ENCODE data around the gene PTPRK. TPM values are rescaled to one million over a fixed set of nuclear protein-coding genes. Genes with fewer than 3 reads are reported as not detected.
A peak's percentile ranks its signal among the peaks of the same experiment; 100 is the strongest.

Gene PTPRK
- total RNA-seq, 2 donors from 2014 or later = 29.6 to 30.2 TPM

- peak; percentile 54 to 59 for ATAC-seq
- peak; percentile 46 for DNase-seq
- intact Hi-C loops (cut with DNase I) = loop anchor here in 1 of 2 donors (10.0 kb wide), 2 partner anchors 185 to 285 kb away; no protein-coding TSS in a partner anchor
These were observed 1.1 kb downstream of the PTPRK start for GRCh38 chr6:128519132-128519930.

- DNase-seq (no peak), ATAC-seq (no peak)
- intact Hi-C loops (cut with DNase I) = loop anchor here in 1 of 2 donors (10.0 kb wide), 2 partner anchors 184 to 284 kb away; no protein-coding TSS in a partner anchor
These were observed 1.8 kb downstream of the PTPRK start for GRCh38 chr6:128518434-128519131.

GRCh38 chr6:128517124-128517523 is 3.3 kb downstream of the PTPRK start:
- DNase-seq (no peak), ATAC-seq (no peak)
- intact Hi-C loops (cut with DNase I) = loop anchor here in 1 of 2 donors (10.0 kb wide), 2 partner anchors 182 to 282 kb away; no protein-coding TSS in a partner anchor

DNA sequence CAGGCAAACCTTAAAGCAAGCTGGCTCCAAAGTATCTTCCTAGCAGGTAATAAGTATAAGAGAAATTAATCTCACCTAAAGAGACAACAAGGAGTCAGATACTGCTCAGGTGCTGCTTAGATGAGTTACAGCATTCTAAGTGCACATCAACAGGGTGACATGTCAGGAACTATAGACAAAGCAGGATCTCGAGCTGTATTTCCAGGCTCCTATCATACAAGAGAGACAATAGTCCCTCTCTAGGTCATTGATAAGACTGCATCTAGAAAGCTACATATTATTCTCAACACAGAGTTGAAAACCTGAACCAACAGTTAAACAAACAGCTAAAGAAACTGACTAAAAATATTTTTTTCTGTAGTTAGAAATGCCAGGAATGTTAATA is 3.9 kb downstream of the PTPRK start:
- no peak for DNase-seq
- intact Hi-C loops (cut with DNase I) = loop anchor here in 1 of 2 donors (10.0 kb wide), 2 partner anchors 182 to 282 kb away; no protein-coding TSS in a partner anchor
- ATAC-seq = no peak

DNA sequence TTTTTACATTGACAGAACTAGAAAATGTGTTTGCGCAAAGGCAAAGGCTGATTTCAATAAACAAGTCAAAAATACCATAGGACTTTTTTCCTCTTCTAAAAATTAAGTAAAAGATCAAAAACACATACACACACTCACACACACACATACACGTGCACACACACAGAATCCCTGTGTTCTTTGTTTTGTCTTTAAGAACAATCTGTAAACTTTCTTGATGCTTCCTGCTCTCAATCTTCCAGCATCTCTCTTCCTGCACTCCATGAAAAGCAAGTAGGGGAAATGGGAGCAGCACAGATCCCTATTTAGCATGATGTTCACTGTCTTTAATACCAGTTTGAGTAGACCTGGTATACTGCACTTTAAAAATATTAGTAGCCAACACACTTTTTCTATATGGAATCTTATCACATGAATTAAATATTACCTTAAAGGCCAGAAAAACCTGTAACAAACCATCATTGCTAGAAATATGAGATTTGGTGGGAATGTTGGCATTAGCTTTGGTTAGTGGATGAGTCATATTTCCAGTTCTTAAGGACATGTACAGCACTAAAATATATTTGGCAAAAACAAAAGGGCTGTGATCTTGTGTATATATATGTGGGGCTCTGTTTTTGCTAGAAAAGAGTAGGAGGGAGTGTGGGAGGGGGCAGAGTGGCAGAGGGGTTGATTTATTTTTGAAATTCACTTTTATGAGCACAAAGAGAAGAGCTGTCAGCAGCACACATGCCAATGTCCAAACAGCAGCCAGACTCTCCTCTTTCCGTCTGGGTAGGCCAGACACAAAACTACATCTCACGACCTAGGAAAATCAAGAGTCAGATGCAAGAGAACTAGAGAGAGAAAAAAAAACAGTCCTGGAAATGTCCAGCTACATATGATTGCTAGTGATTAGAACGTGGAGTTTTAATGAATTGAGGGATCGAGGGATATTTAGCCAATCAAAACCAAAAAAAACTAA is 4.6 kb downstream of the PTPRK start:
- DNase-seq = no peak
- ATAC-seq = no peak
- intact Hi-C loops (cut with DNase I) = loop anchor here in 1 of 2 donors (10.0 kb wide), 2 partner anchors 181 to 281 kb away; no protein-coding TSS in a partner anchor

GRCh38 chr6:128513878-128514277 is 6.5 kb downstream of the PTPRK start:
- intact Hi-C loops (cut with DNase I) = loop anchor here in 1 of 2 donors (10.0 kb wide), 2 partner anchors 179 to 279 kb away; no protein-coding TSS in a partner anchor
- DNase-seq (no peak), ATAC-seq (no peak)

- ATAC-seq = no peak
- DNase-seq = no peak
- intact Hi-C loops (cut with DNase I) = loop anchor here in 1 of 2 donors (10.0 kb wide), 2 partner anchors 177 to 277 kb away; no protein-coding TSS in a partner anchor
These were observed 8.1 kb downstream of the PTPRK start for GRCh38 chr6:128512296-128512695.

DNA sequence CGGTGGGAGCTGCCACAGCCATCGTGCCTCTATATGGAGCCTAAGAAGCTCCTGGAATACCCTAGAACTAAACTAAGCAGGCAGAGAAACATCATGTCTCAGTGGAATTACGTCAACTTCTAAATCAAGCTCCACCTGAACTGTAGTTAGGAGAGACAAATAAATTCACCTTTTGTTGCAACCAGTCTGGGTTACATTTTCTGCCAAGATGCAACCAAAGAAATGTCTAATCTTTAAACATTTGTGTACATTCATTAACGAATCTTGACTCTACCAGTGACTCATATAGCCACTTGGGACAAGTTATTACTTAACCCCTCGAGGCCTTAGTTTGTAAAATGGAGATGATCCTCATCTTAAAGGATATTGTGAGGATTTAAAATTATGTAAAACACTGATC is 8.9 kb downstream of the PTPRK start:
- DNase-seq (no peak), ATAC-seq (no peak)
- intact Hi-C loops (cut with DNase I) = loop anchor here in 1 of 2 donors (10.0 kb wide), 2 partner anchors 177 to 277 kb away; no protein-coding TSS in a partner anchor

DNA sequence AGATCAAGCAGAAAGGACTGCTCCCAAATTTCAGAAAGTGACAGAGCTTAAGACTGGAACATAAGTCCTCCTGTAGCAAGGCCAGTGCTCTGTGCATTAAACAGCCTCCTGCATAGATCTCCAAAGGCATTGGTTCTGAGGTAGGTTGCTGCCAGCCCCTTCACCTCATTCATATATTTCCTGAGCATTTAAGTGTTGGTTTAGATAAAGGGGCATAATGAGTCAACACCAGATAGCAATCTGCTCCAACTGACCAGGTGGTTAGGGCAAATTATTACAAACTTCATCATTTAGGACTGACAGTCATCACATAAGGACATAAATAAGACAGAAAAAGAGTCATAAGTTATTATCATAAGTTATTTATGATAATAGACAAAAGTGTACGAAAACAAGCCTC is 10.7 kb downstream of the PTPRK start:
- intact Hi-C loops (cut with DNase I) = loop anchor here in 1 of 2 donors (10.0 kb wide), 2 partner anchors 175 to 275 kb away; no protein-coding TSS in a partner anchor
- ATAC-seq (no peak), DNase-seq (no peak)

DNA sequence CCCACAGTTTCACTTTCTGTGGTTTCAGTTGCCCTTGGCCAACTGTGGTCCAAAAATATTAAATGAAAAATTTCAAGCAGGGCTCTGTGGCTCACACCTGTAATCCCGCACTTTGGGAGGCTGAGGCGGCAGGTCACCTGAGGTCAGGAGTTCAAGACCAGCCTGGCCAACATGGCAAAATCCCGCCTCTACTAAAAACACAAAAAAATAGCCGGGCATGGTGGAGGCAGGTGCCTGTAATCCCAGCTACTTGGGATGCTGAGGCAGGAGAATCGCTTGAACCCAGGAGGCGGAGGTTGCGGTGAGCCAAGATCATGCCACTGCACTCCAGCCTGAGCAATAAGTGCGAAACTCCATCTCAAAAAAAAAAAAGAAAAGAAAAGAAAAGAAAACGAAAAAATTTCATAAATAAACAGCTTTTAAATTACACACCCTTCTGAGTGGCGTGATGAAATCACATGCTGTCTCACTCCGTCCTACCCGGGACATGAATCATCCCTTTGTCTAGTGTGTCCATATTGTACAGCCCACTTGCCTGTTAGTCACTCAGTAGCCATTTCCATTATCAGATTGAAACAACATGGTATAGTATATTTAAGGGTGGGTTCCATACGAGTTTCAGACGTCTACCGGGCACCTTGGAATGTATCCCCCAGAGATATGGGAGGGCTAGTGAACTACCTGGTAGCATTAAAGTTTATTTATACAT is 11.7 kb downstream of the PTPRK start:
- DNase-seq (no peak), ATAC-seq (peak in 1 of 2 donors; percentile 72)
- intact Hi-C loops (cut with DNase I) = no loop called here

GRCh38 chr6:128507337-128508310 is 12.8 kb downstream of the PTPRK start:
- intact Hi-C loops (cut with DNase I) = no loop called here
- peak in 1 of 2 donors; percentile 12 for ATAC-seq
- DNase-seq = no peak

DNA sequence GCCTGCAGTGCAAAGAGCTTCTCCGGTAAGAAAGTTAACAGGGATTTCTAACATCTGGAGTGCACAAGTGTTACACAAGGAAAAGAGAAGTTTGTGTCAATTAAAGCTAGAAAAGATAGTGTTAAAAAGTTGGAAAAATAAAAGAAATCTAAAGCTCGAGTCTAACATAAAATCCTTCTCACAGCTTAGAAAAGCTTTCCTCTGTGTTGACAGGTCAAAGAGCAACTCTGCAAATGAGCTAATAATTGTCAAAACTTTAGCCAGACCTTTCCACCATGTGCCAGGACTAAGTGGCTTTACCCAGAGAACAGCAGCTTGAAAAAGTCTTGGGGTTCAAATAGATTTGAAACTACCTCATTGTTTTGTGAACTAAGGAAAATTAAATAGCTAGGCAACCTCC is 14.8 kb downstream of the PTPRK start:
- intact Hi-C loops (cut with DNase I) = no loop called here
- ATAC-seq = no peak
- DNase-seq = no peak

DNA sequence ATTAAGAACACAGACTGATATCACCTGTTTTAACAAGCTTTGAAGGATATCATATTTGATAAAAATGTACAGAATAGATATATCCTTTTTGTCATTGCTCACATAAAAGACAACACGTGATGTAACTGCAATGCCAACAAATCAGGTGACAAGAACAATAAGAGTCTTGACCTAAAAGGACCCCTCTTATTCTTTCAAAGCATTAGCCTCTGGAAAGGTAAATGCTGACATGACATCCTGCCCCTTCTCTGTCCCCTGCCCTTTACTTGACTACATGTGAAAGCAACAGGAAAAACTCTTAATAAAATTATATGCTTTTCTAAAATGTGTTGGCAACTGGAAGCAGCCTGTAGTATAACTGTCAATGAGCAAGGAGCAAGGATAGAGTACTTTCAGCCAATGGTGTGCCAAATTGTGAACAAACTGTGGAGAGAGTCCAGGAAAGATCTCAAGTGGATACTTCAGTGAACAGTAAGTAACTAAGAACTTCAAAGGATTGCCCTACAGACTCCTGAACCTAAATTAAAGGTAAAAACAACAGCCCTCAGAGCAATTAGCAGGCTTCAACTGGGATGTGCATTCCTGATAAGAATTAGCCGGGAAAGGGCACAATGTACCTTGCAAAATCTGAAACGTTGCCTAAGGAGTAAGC is 16.3 kb downstream of the PTPRK start:
- DNase-seq (no peak), ATAC-seq (peak; percentile 8 to 27)
- intact Hi-C loops (cut with DNase I) = no loop called here

GRCh38 chr6:128500749-128501600 is 19.4 kb downstream of the PTPRK start:
- ATAC-seq (no peak), DNase-seq (no peak)
- intact Hi-C loops (cut with DNase I) = no loop called here

DNA sequence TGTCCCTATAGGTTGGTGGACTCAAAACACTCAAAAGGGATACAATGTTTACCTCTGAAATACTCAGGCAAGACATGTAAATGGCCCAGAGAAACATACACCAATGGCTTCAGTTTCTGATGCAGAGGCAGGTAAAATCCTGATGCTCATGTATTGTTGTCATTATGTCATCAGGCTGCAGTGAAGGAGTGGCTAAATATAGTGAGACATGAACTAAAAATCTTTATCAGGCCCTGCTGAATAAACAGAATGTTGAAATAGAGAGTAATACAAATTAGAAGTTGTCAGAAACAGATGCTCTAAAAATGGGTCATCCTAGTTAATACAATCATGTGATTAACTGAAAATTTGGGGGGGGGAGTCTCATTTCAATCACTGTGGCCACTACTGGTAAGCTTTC is 20.4 kb downstream of the PTPRK start:
- intact Hi-C loops (cut with DNase I) = no loop called here
- ATAC-seq = no peak
- DNase-seq = no peak

Measured in left cardiac atrium (tissue), 4 donors.